Endothelial cell of umbilical vein (primary cell): ENCODE results near the gene NRCAM.

ENCODE experiments used
- CTCF ChIP-seq, 2 donors: IDR thresholded peaks; 1 replicate in 1 of 2; 2 replicates in 1 of 2; pipeline ENCODE4 v1.5.1; 2011; ENCODE audit warnings: low read length in 2 of 2, mild to moderate bottlenecking in 2 of 2, moderate library complexity in 2 of 2, control low read depth in 1 of 2, inconsistent platforms in 1 of 2, low read depth in 1 of 2; ENCODE audit not compliant: insufficient read depth in 1 of 2; ENCODE audit errors: extremely low read depth in 1 of 2
- FOS ChIP-seq: IDR thresholded peaks from 2 replicates; pipeline ENCODE4 v1.6.1; 2011; ENCODE audit warnings: mild to moderate bottlenecking, low read length, moderate library complexity, borderline replicate concordance; ENCODE audit not compliant: insufficient read depth
- POLR2A ChIP-seq: IDR thresholded peaks from 2 replicates; pipeline ENCODE4 v1.6.1; 2012; ENCODE audit warnings: low read depth, mild to moderate bottlenecking, control low read depth, low read length

GRCh38 chr7:108448584-108449505 lies 7.4 kb downstream of the NRCAM start:
- no peak for TF ChIP-seq FOS
- TF ChIP-seq CTCF (IDR thresholded peaks at IDR 0.05; ENCODE audit: extremely low read depth in 1 of 2, insufficient read depth in 1 of 2, low read depth in 1 of 2, low read length in 2 of 2), result no peak
- no peak for TF ChIP-seq POLR2A
